Choroid plexus epithelial cell (primary cell): ENCODE measurements around the gene KCNIP2.

Source experiments
- DNase-seq: peaks from one replicate; pipeline ENCODE4 v3.0.0-alpha.2; 2010; ENCODE audit warnings: low read depth
- H3K4me3 ChIP-seq: 2 replicates; pipeline ENCODE4 v1.5.1; 2011; ENCODE audit warnings: low read depth, mild to moderate bottlenecking, control low read depth, low read length, moderate library complexity
- CTCF ChIP-seq: conservative IDR thresholded peaks from 2 replicates; pipeline ENCODE4 v1.5.1; 2011; ENCODE audit warnings: low read depth, mild to moderate bottlenecking, control low read depth, inconsistent platforms, low read length, moderate library complexity

KCNIP2 gene

DNA sequence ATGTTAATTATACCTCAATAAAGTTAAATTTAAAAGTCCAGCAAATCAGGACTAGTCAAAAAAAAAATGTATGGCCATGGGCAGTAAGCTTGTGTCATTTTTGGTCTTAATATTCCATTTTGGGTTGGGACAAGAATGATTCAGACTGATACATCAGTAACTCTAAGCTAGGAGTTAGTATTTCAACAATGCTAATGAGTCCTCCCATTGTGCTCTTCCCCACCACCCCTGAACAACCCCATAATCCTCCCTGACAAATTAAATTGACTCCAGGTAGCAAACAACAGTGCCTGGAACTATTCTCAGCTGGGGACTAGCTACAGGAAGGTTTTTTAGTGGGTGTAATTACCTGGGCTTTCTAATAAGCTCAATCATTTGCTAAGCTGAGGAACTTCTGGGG lies 30.7 kb upstream of the KCNIP2 start:
- H3K4me3 ChIP-seq = no peak overlapping the region
- TF ChIP-seq CTCF = no peak
- no peak for DNase-seq

- no peak overlapping the region for H3K4me3 ChIP-seq
- DNase-seq = peak; percentile 43
- no peak for TF ChIP-seq CTCF
Measured at GRCh38 chr10:101867931-101868330, 24.3 kb upstream of the KCNIP2 start.

DNA sequence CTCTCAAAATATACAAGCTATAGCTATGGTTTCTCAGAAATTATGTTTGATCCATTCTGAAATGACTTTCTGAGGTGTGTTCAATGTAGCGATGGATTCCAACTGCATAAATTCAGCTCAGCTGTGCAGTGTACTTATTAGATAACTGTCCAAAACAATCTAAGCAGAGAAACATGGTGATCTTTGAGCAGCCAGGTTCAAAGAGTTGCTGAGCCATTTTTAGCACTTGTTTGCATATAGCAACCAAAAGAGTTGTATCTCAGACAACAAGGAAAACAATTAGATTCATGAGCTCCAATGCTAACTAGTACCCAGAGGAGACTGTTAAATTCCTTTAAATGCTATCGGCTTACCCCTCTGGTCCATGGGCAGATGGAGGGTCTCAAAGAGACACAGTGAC lies 15.9 kb upstream of the KCNIP2 start:
- no peak for TF ChIP-seq CTCF
- DNase-seq = no peak
- no peak overlapping the region for H3K4me3 ChIP-seq

DNA sequence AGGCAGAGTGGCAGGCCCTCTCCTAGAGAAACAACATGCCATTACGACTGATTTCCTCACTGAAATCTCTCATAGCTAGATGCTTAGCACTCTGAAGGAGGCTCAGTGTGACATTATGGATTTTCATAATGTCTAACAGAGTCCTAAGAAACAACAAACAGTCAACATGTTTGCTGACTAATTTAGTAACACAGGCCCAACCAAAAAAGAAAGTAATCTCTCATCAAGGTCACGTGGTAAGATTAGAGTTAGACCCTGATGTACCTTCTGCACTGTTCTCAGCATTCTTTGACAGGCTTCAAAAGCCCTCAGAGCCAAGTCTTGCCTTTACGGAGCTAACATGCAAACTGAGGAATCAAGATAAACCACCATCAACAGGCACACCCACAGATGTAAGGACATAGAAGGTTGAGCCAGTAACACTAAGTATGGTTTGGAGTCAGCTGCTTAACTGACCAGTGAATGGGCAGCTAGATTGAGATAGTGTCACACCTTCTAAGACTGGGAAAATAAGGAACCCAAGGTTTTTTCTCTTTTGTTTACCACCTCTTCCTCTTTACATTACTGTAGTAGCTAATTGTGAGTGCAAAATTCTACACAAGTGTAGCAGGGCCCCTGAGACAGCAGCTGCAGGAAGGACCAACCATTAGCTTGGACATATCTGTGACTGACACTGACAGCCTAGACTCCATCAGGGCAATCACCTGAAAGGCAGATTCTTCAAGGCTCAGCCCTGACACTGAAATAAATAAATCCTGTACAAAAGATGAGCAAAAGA lies 15.3 kb upstream of the KCNIP2 start:
- no peak overlapping the region for H3K4me3 ChIP-seq
- no peak for DNase-seq
- TF ChIP-seq CTCF = no peak

GRCh38 chr10:101857802-101858476 lies 14.3 kb upstream of the KCNIP2 start:
- no peak for TF ChIP-seq CTCF
- DNase-seq = no peak
- no peak overlapping the region for H3K4me3 ChIP-seq

- TF ChIP-seq CTCF = no peak
- DNase-seq = peak; percentile 58
- no peak overlapping the region for H3K4me3 ChIP-seq
Measured at GRCh38 chr10:101856626-101857025, 13.0 kb upstream of the KCNIP2 start.
